Left kidney (tissue), 8 donors: ENCODE data around the gene RBP3. TPM values are rescaled to one million over a fixed set of nuclear protein-coding genes. Genes with fewer than 3 reads are reported as not detected.

Experiments used
- DNase-seq: peaks from one replicate; pipeline ENCODE4 v3.0.0-alpha.2; 2013
- long read RNA-seq, 8 donors: transcript quantifications; one replicate each; lab custom pipeline, GENCODE V29; 2026
- polyA plus RNA-seq: library from polyadenylated mRNA; unstranded; fragments of 120-200 nt; gene quantifications from one replicate; pipeline ENCODE4 v1.2.1, GENCODE V29; 2013; ENCODE audit not compliant: insufficient read length

RBP3 gene
- 0.10 TPM for polyA plus RNA-seq
- long read RNA-seq, donor 1: 0 reads
- long read RNA-seq, donor 2: 0 reads
- long read RNA-seq, donor 3: 0 reads
- long read RNA-seq, donor 4: 0 reads
- long read RNA-seq, donor 5: 0 reads
- long read RNA-seq, donor 6: 0 reads
- long read RNA-seq, donor 7: 0 reads
- long read RNA-seq, donor 8: 0 reads

GRCh38 chr10:47348138-47348651 lies at the start of gene RBP3:
RBP3 (plus strand) TSS chr10:47348363; CDS start chr10:47348485, 122 bp downstream.
- no peak for DNase-seq

- no peak for DNase-seq
These were observed 49.4 kb upstream of the RBP3 start for GRCh38 chr10:47298715-47299114.

GRCh38 chr10:47299611-47300428 lies 48.3 kb upstream of the RBP3 start, which contains the start of gene GDF10:
GDF10 (plus strand) TSS chr10:47300197; CDS start chr10:47300652, 455 bp downstream.
- DNase-seq: no peak

- no peak for DNase-seq
These were observed 47.7 kb upstream of the RBP3 start for GRCh38 chr10:47300429-47300931.

GRCh38 chr10:47301833-47302232 lies 46.3 kb upstream of the RBP3 start:
- DNase-seq: no peak

- no peak for DNase-seq
These were observed 45.1 kb upstream of the RBP3 start for GRCh38 chr10:47303105-47303504.

GRCh38 chr10:47303866-47304265 lies 44.3 kb upstream of the RBP3 start:
- DNase-seq: no peak

GRCh38 chr10:47305566-47305965 lies 42.6 kb upstream of the RBP3 start:
- no peak for DNase-seq

GRCh38 chr10:47306387-47307210 lies 41.6 kb upstream of the RBP3 start:
- no peak for DNase-seq

- DNase-seq: no peak
These were observed 40.8 kb upstream of the RBP3 start for GRCh38 chr10:47307381-47307780.

- DNase-seq: no peak
These were observed 39.4 kb upstream of the RBP3 start for GRCh38 chr10:47308775-47309174.

- no peak for DNase-seq
These were observed 38.6 kb upstream of the RBP3 start for GRCh38 chr10:47309408-47310089.

GRCh38 chr10:47310090-47310505 lies 38.1 kb upstream of the RBP3 start:
- no peak for DNase-seq

GRCh38 chr10:47311193-47311931 lies 36.8 kb upstream of the RBP3 start:
- DNase-seq: no peak

- peak; percentile 60 for DNase-seq
These were observed 36.1 kb upstream of the RBP3 start for GRCh38 chr10:47311932-47312662.

- no peak for DNase-seq
These were observed 35.5 kb upstream of the RBP3 start for GRCh38 chr10:47312663-47312995.

- no peak for DNase-seq
These were observed 33.7 kb upstream of the RBP3 start for GRCh38 chr10:47314416-47314970.

GRCh38 chr10:47315421-47315820 lies 32.7 kb upstream of the RBP3 start:
- peak; percentile 21 for DNase-seq

- no peak for DNase-seq
These were observed 32.0 kb upstream of the RBP3 start for GRCh38 chr10:47316131-47316530.

- no peak for DNase-seq
These were observed 30.9 kb upstream of the RBP3 start for GRCh38 chr10:47317251-47317650.
